GM12878 (cell line): ENCODE measurements around the gene LCT. TPM values are rescaled to one million over a fixed set of nuclear protein-coding genes. Genes with fewer than 3 reads are reported as not detected.
A peak's percentile ranks its signal among the peaks of the same experiment; 100 is the strongest.
"Not testable (repeated sequence)": the region's sequence is repeated elsewhere in the genome, so short reads cannot be mapped to it uniquely, and the experiment has no call there.

Experiments used
- ATAC-seq: fragments of 200-7000 bp; cut with Tn5 transposase; 3 replicates; pipeline ENCODE4 v1.9.1; 2020; ENCODE audit warnings: mild to moderate bottlenecking, moderate library complexity
- BruUV-seq: library from RNA; stranded (reverse); fragments of 400-500 nt; replicated peaks from 2 replicates; lab custom pipeline; 2021; lab: Mats Ljungman, UMichigan
- CTCF ChIA-PET: fragments of 300-600 bp; sonication (Branson Sonifier 250); formaldehyde crosslinking; extraction: SDS; loops from one replicate; lab custom pipeline; 2021; ENCODE audit warnings: inconsistent platforms; lab: Yijun Ruan, JAX
- POLR2A ChIA-PET: fragments of 350-600 bp; formaldehyde crosslinking; extraction: SDS; loops from one replicate; lab custom pipeline; 2021; ENCODE audit warnings: inconsistent platforms; lab: Charles Lee
- RAD21 ChIA-PET: fragments of 300-600 bp; sonication (Branson Sonifier 250); formaldehyde crosslinking; loops from one replicate; lab custom pipeline; 2023; ENCODE audit warnings: antibody characterized with exemption; ENCODE audit not compliant: unreplicated experiment; lab: Charles Lee
- SMC1A ChIA-PET: fragments of 300-600 bp; sonication (Branson Sonifier 250); formaldehyde crosslinking; loops from one replicate; lab custom pipeline; 2023; ENCODE audit not compliant: unreplicated experiment, uncharacterized antibody; lab: Charles Lee
- DNase-seq: peaks from one replicate; pipeline ENCODE4 v3.0.0-alpha.2; 2011; ENCODE audit warnings: low read depth, low spot score
- FAIRE-seq: peaks from 3 replicates; lab custom pipeline; 2011; peaks lifted over from hg19 to GRCh38; lab: Jason Lieb, UNC
- H2AFZ ChIP-seq: 2 replicates; pipeline ENCODE4 v1.6.0; 2011; ENCODE audit warnings: low read depth, low read length, control low read depth; ENCODE audit not compliant: control insufficient read depth
- H3K27ac ChIP-seq: 2 replicates; pipeline ENCODE4 v1.5.1; 2011; ENCODE audit warnings: control low read depth; ENCODE audit not compliant: control insufficient read depth, insufficient read depth
- H3K27me3 ChIP-seq, 2 experiments: replicated peaks in 1 of 2; 2 replicates each; pipeline versions ENCODE4 v1.6.0 to v1.6.1; 2011; ENCODE audit warnings: low read length in 1 of 2; ENCODE audit not compliant: control insufficient read depth in 2 of 2, insufficient read depth in 2 of 2
- H3K36me3 ChIP-seq, 2 experiments: 2 replicates each; pipeline ENCODE4 v1.5.1; 2011; ENCODE audit warnings: low read length in 1 of 2; ENCODE audit not compliant: control insufficient read depth in 2 of 2, insufficient read depth in 2 of 2
- H3K4me1 ChIP-seq: 2 replicates; pipeline ENCODE4 v1.6.1; 2011; ENCODE audit warnings: mild to moderate bottlenecking, low read length, moderate library complexity, mixed read lengths; ENCODE audit not compliant: control insufficient read depth, insufficient read depth
- H3K4me2 ChIP-seq: 2 replicates; pipeline ENCODE4 v1.6.0; 2011; ENCODE audit warnings: control low read depth; ENCODE audit not compliant: control insufficient read depth, insufficient read depth
- H3K4me3 ChIP-seq: fragments of 200-600 bp; sonication (generic); 2 replicates; pipeline ENCODE4 v1.5.1; 2016
- H3K79me2 ChIP-seq: 2 replicates; pipeline ENCODE4 v1.6.0; 2011; ENCODE audit warnings: low read length; ENCODE audit not compliant: control insufficient read depth, insufficient read depth
- H3K9ac ChIP-seq: 2 replicates; pipeline ENCODE4 v1.8.0; 2011; ENCODE audit warnings: low read length, control low read depth, mixed read lengths; ENCODE audit not compliant: control insufficient read depth, insufficient read depth
- H3K9me3 ChIP-seq: replicated peaks from 3 replicates; pipeline ENCODE4 v1.5.1; 2011; ENCODE audit warnings: mild to moderate bottlenecking, low read length; ENCODE audit not compliant: control insufficient read depth, insufficient read depth
- H4K20me1 ChIP-seq: 2 replicates; pipeline ENCODE4 v1.6.0; 2011; ENCODE audit not compliant: control insufficient read depth, insufficient read depth
- PML ChIP-seq: IDR thresholded peaks from 2 replicates; pipeline ENCODE4 v1.6.1; 2012; ENCODE audit warnings: low read length, inconsistent platforms
- WGBS: methylation state at CpG from one replicate; pipeline ENCODE4 v1.1.6; 2016; ENCODE audit warnings: low lambda C conversion rate; ENCODE audit not compliant: insufficient replicate concordance, insufficient coverage; ENCODE audit errors: missing lambda C conversion rate; 5-methylcytosine and 5-hydroxymethylcytosine counted together
- in situ Hi-C: fragments of 300-500 bp; cut with MboI; formaldehyde crosslinking; loops from 9 replicates; pipeline ENCODE4 v1.14.3; 2018; ENCODE audit warnings: mixed read lengths
- intact Hi-C: fragments of 100-400 bp; cut with micrococcal nuclease; formaldehyde crosslinking; loops from one replicate; pipeline ENCODE4 v1.14.2; 2022; ENCODE audit not compliant: unreplicated experiment
- polyA plus RNA-seq, 11 experiments: library from polyadenylated mRNA; depleted of rRNA in 4 of 11; unstranded in 6 of 11; stranded (reverse) in 5 of 11; fragments of >200 nt; fragmentation: Nextera tagmentation in 4 of 11; fragmentation: Illumina TruSeq in 1 of 11; extraction: Ambion mirVana in 4 of 11; extraction: Trizol in 1 of 11; gene quantifications; 1 replicate in 1 of 11; 2 replicates in 10 of 11; pipeline versions ENCODE4 v1.2.1 to v1.2.3, GENCODE V29; 2011 to 2016; ENCODE audit warnings: inconsistent platforms in 2 of 11, missing spikeins in 2 of 11, low read depth in 1 of 11
- total RNA-seq, 4 experiments: library from RNA; depleted of rRNA in 3 of 4; stranded (reverse); fragments of >200 nt in 3 of 4; fragmentation: Illumina TruSeq in 1 of 4; extraction: Trizol in 1 of 4; gene quantifications; 2 replicates each; pipeline versions ENCODE4 v1.2.1 to v1.2.3, GENCODE V29; 2013 to 2021
- TF ChIP-seq, protein P1 (sequence below): fragments of 450-650 bp; formaldehyde crosslinking; IDR thresholded peaks from 2 replicates; pipeline ENCODE4 v1.4.0; 2022; ENCODE audit warnings: mild to moderate bottlenecking, moderate library complexity

LCT gene
- total and polyA plus RNA-seq, 10 of the 15 experiments (the other 5 are each of a cell fraction or from before 2014, with no cell fraction given): 0.02 to 0.09 (median 0.07) TPM; not detected in 3

GRCh38 chr2:135876770-135877169 lies 39.8 kb upstream of the LCT start:
- peaks cover 33% of the 10 kb centered on the region for H3K79me2 ChIP-seq
- RAD21 ChIA-PET: interaction anchor here (1.8 kb wide), 1 partner anchor 508 kb away, joined by 11 read pairs; no protein-coding TSS in a partner anchor
- CTCF ChIA-PET: interaction anchor here (0.7 to 2.3 kb wide), 4 partner anchors 10 to 507 kb away, joined by 4 to 9 read pairs (median 4); no protein-coding TSS in a partner anchor
- H3K27ac ChIP-seq, H3K9me3 ChIP-seq, ATAC-seq, DNase-seq, FAIRE-seq, in situ Hi-C loops, H3K36me3 ChIP-seq: not testable (repeated sequence)
- peak overlapping the region; percentile 57; the same call in 1 of the 2 replicates for H3K4me2 ChIP-seq
- H3K4me3 ChIP-seq: peak overlapping the region; percentile 61
- WGBS: 67% methylated on average over 15 of the region's 15 CpGs
- SMC1A ChIA-PET: interaction anchor here (0.7 to 2.0 kb wide), 6 partner anchors 10 to 507 kb away, joined by 3 to 8 read pairs (median 4); no protein-coding TSS in a partner anchor
- 0 out of 2 replicates have a peak, but pooled peaks have one; percentile 11 for TF ChIP-seq PML
- TF ChIP-seq, protein P1, sequence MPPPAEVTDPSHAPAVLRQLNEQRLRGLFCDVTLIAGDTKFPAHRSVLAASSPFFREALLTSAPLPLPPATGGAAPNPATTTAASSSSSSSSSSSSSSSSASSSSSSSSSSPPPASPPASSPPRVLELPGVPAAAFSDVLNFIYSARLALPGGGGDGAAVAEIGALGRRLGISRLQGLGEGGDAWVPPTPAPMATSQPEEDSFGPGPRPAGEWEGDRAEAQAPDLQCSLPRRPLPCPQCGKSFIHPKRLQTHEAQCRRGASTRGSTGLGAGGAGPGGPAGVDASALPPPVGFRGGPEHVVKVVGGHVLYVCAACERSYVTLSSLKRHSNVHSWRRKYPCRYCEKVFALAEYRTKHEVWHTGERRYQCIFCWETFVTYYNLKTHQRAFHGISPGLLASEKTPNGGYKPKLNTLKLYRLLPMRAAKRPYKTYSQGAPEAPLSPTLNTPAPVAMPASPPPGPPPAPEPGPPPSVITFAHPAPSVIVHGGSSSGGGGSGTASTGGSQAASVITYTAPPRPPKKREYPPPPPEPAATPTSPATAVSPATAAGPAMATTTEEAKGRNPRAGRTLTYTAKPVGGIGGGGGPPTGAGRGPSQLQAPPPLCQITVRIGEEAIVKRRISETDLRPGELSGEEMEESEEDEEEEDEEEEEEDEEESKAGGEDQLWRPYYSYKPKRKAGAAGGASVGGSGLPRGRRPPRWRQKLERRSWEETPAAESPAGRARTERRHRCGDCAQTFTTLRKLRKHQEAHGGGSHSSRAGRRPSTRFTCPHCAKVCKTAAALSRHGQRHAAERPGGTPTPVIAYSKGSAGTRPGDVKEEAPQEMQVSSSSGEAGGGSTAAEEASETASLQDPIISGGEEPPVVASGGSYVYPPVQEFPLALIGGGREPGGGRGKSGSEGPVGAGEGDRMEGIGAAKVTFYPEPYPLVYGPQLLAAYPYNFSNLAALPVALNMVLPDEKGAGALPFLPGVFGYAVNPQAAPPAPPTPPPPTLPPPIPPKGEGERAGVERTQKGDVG: 0 out of 2 replicates have a peak, but pooled peaks have one; percentile 25
- TF ChIP-seq, all 136 proteins: peak for 2; not testable (repeated sequence) for 134
- intact Hi-C loops: loop anchor here (1.0 kb wide), 1 partner anchor 56 kb away; no protein-coding TSS in a partner anchor
- BruUV-seq, H3K4me1 ChIP-seq, H3K27me3 ChIP-seq, H4K20me1 ChIP-seq: not testable (repeated sequence)
- Histone ChIP-seq H2AFZ (peak overlapping the region; percentile 62), H3K9ac (peak overlapping the region; percentile 45)
- POLR2A ChIA-PET: interaction anchor here (1.0 to 1.9 kb wide), 3 partner anchors 136 to 507 kb away, joined by 3 to 5 read pairs (median 3); no protein-coding TSS in a partner anchor
